ENCODE results near the gene TMOD1. TPM values are rescaled to one million over a fixed set of nuclear protein-coding genes. Genes with fewer than 3 reads are reported as not detected.

The TMOD1 gene
- total and polyA plus RNA-seq, 9 donors, result 37.1 to 77.2 (median 64.0) TPM

- no peak overlapping the region for H3K4me3 ChIP-seq
- intact Hi-C loops (cut with DNase I), result no loop called here
- H3K27me3 ChIP-seq, result no peaks in the 10 kb centered on the region
- H3K9me3 ChIP-seq, result no peaks in the 10 kb centered on the region
- no peak for DNase-seq
- no peak for TF ChIP-seq CTCF (IDR thresholded peaks at IDR 0.05)
- TF ChIP-seq POLR2A (IDR thresholded peaks at IDR 0.05), result no peak
- no peak for TF ChIP-seq EP300 (IDR thresholded peaks at IDR 0.05)
- H3K4me1 ChIP-seq (ENCODE audit: insufficient read depth), result no peaks in the 10 kb centered on the region
- H3K36me3 ChIP-seq, result no peaks in the 10 kb centered on the region
- H3K27ac ChIP-seq, result no peak overlapping the region
These were observed 144.3 kb downstream of the TMOD1 start for GRCh38 chr9:97645720-97646119.

- TF ChIP-seq POLR2A (IDR thresholded peaks at IDR 0.05) (no peak), CTCF (IDR thresholded peaks at IDR 0.05) (no peak), EP300 (IDR thresholded peaks at IDR 0.05) (no peak)
- Histone ChIP-seq H3K9me3 (no peaks in the 10 kb centered on the region), H3K36me3 (no peaks in the 10 kb centered on the region), H3K27me3 (no peaks in the 10 kb centered on the region), H3K27ac (no peak overlapping the region), H3K4me3 (no peak overlapping the region), H3K4me1 (ENCODE audit: insufficient read depth) (no peaks in the 10 kb centered on the region)
- intact Hi-C loops (cut with DNase I), result no loop called here
- 84 to 91% (median 89%) methylated on average over 5 of the region's 5 CpGs for WGBS, 3 donors
- no peak for DNase-seq
These were observed 146.5 kb downstream of the TMOD1 start for GRCh38 chr9:97647996-97648395.

Other genes with a start within 250 kb of the TMOD1 start
- gene CCDC180, start 194.0 kb upstream of the TMOD1 start, total RNA-seq, result 10 to 100 TPM in 1 of 7 donors, 1 to 10 TPM in 6; 5.5 to 11.7 (median 8.4) TPM
- gene CCDC180, start 194.0 kb upstream of the TMOD1 start, polyA plus RNA-seq, result 1 to 10 TPM; 3.6 to 7.4 TPM
- 10 to 100 TPM in 3 of 7 donors, 1 to 10 TPM in 4; 9.0 to 13.0 (median 9.8) TPM for gene TDRD7, start 89.6 kb upstream of the TMOD1 start, total RNA-seq
- gene TDRD7, start 89.6 kb upstream of the TMOD1 start, polyA plus RNA-seq, result 10 to 100 TPM in 1 of 2 donors, 1 to 10 TPM in 1; 7.4 to 15.6 TPM
- gene TSTD2, start 131.7 kb downstream of the TMOD1 start, total RNA-seq, result 10 to 100 TPM; 11.4 to 32.2 (median 22.2) TPM
- 10 to 100 TPM; 12.3 to 16.9 TPM for gene TSTD2, start 131.7 kb downstream of the TMOD1 start, polyA plus RNA-seq
- gene NCBP1, start 132.2 kb downstream of the TMOD1 start, total RNA-seq, result 10 to 100 TPM; 15.2 to 32.0 (median 23.2) TPM
- 10 to 100 TPM in 1 of 2 donors, 1 to 10 TPM in 1; 8.6 to 18.3 TPM for gene NCBP1, start 132.2 kb downstream of the TMOD1 start, polyA plus RNA-seq
- 10 to 100 TPM; 13.7 to 23.6 (median 16.7) TPM for gene XPA, start 195.7 kb downstream of the TMOD1 start, total RNA-seq
- gene XPA, start 195.7 kb downstream of the TMOD1 start, polyA plus RNA-seq, result 10 to 100 TPM; 16.0 to 20.4 TPM